ENCODE results near the gene PACSIN1. TPM values are rescaled to one million over a fixed set of nuclear protein-coding genes. Genes with fewer than 3 reads are reported as not detected.

The PACSIN1 gene
- total RNA-seq, 2 donors from 2014 or later, result 5.6 to 6.3 TPM

GRCh38 chr6:34569361-34569973 is 103.6 kb downstream of the PACSIN1 start:
- H3K27me3 ChIP-seq, result no peaks in the 10 kb centered on the region
- TF ChIP-seq CTCF (IDR thresholded peaks at IDR 0.05), result no peak
- DNase-seq (ENCODE audit: low spot score), result no peak
- no peaks in the 10 kb centered on the region for H3K9me3 ChIP-seq
- H3K4me3 ChIP-seq, result no peak overlapping the region
- no peak overlapping the region for H3K27ac ChIP-seq
- no peaks in the 10 kb centered on the region for H3K4me1 ChIP-seq
- H3K36me3 ChIP-seq, result no peaks in the 10 kb centered on the region

- no peak for DNase-seq (ENCODE audit: low spot score)
- Histone ChIP-seq H3K27me3 (no peaks in the 10 kb centered on the region), H3K27ac (no peak overlapping the region), H3K4me3 (no peak overlapping the region), H3K4me1 (no peaks in the 10 kb centered on the region), H3K36me3 (no peaks in the 10 kb centered on the region), H3K9me3 (no peaks in the 10 kb centered on the region)
- no peak for TF ChIP-seq CTCF (IDR thresholded peaks at IDR 0.05)
These were observed 104.4 kb downstream of the PACSIN1 start for GRCh38 chr6:34570066-34570833.

- Histone ChIP-seq H3K36me3 (no peaks in the 10 kb centered on the region), H3K27me3 (no peaks in the 10 kb centered on the region), H3K4me3 (no peak overlapping the region), H3K4me1 (no peaks in the 10 kb centered on the region), H3K27ac (no peak overlapping the region), H3K9me3 (no peaks in the 10 kb centered on the region)
- TF ChIP-seq CTCF (IDR thresholded peaks at IDR 0.05), result no peak
- DNase-seq (ENCODE audit: low spot score), result no peak
These were observed 105.5 kb downstream of the PACSIN1 start for GRCh38 chr6:34571388-34571787.

- no peak for DNase-seq (ENCODE audit: low spot score)
- H3K27me3 ChIP-seq, result no peaks in the 10 kb centered on the region
These were observed 106.1 kb downstream of the PACSIN1 start for GRCh38 chr6:34572021-34572420.

GRCh38 chr6:34572585-34572984 is 106.7 kb downstream of the PACSIN1 start:
- Histone ChIP-seq H3K4me3 (no peak overlapping the region), H3K9me3 (no peaks in the 10 kb centered on the region), H3K27ac (no peak overlapping the region), H3K36me3 (no peaks in the 10 kb centered on the region), H3K27me3 (no peaks in the 10 kb centered on the region), H3K4me1 (no peaks in the 10 kb centered on the region)
- TF ChIP-seq CTCF (IDR thresholded peaks at IDR 0.05), result no peak
- DNase-seq (ENCODE audit: low spot score), result no peak

More at GRCh38 chr6:34572021-34572420, 106.1 kb downstream of the PACSIN1 start:
- TF ChIP-seq CTCF (IDR thresholded peaks at IDR 0.05), result no peak
- Histone ChIP-seq H3K9me3 (no peaks in the 10 kb centered on the region), H3K27ac (no peak overlapping the region), H3K36me3 (no peaks in the 10 kb centered on the region), H3K4me1 (no peaks in the 10 kb centered on the region), H3K4me3 (no peak overlapping the region)
